GM12878 (cell line): ENCODE data around the gene SGTA. TPM values are rescaled to one million over a fixed set of nuclear protein-coding genes. Genes with fewer than 3 reads are reported as not detected.

Experiments used
- ATAC-seq: fragments of 200-7000 bp; cut with Tn5 transposase; 3 replicates; pipeline ENCODE4 v1.9.1; 2020; ENCODE audit warnings: mild to moderate bottlenecking, moderate library complexity
- BruUV-seq: library from RNA; stranded (reverse); fragments of 400-500 nt; replicated peaks from 2 replicates; lab custom pipeline; 2021; lab: Mats Ljungman, UMichigan
- CTCF ChIA-PET: fragments of 300-600 bp; sonication (Branson Sonifier 250); formaldehyde crosslinking; extraction: SDS; loops from one replicate; lab custom pipeline; 2021; ENCODE audit warnings: inconsistent platforms; lab: Yijun Ruan, JAX
- POLR2A ChIA-PET: fragments of 350-600 bp; formaldehyde crosslinking; extraction: SDS; loops from one replicate; lab custom pipeline; 2021; ENCODE audit warnings: inconsistent platforms; lab: Charles Lee
- RAD21 ChIA-PET: fragments of 300-600 bp; sonication (Branson Sonifier 250); formaldehyde crosslinking; loops from one replicate; lab custom pipeline; 2023; ENCODE audit warnings: antibody characterized with exemption; ENCODE audit not compliant: unreplicated experiment; lab: Charles Lee
- SMC1A ChIA-PET: fragments of 300-600 bp; sonication (Branson Sonifier 250); formaldehyde crosslinking; loops from one replicate; lab custom pipeline; 2023; ENCODE audit not compliant: unreplicated experiment, uncharacterized antibody; lab: Charles Lee
- DNase-seq: peaks from one replicate; pipeline ENCODE4 v3.0.0-alpha.2; 2011; ENCODE audit warnings: low read depth, low spot score
- FAIRE-seq: peaks from 3 replicates; lab custom pipeline; 2011; peaks lifted over from hg19 to GRCh38; lab: Jason Lieb, UNC
- H2AFZ ChIP-seq: 2 replicates; pipeline ENCODE4 v1.6.0; 2011; ENCODE audit warnings: low read depth, low read length, control low read depth; ENCODE audit not compliant: control insufficient read depth
- H3K27ac ChIP-seq: 2 replicates; pipeline ENCODE4 v1.5.1; 2011; ENCODE audit warnings: control low read depth; ENCODE audit not compliant: control insufficient read depth, insufficient read depth
- H3K27me3 ChIP-seq, 2 experiments: replicated peaks in 1 of 2; 2 replicates each; pipeline versions ENCODE4 v1.6.0 to v1.6.1; 2011; ENCODE audit warnings: low read length in 1 of 2; ENCODE audit not compliant: control insufficient read depth in 2 of 2, insufficient read depth in 2 of 2
- H3K36me3 ChIP-seq, 2 experiments: 2 replicates each; pipeline ENCODE4 v1.5.1; 2011; ENCODE audit warnings: low read length in 1 of 2; ENCODE audit not compliant: control insufficient read depth in 2 of 2, insufficient read depth in 2 of 2
- H3K4me1 ChIP-seq: 2 replicates; pipeline ENCODE4 v1.6.1; 2011; ENCODE audit warnings: mild to moderate bottlenecking, low read length, moderate library complexity, mixed read lengths; ENCODE audit not compliant: control insufficient read depth, insufficient read depth
- H3K4me2 ChIP-seq: 2 replicates; pipeline ENCODE4 v1.6.0; 2011; ENCODE audit warnings: control low read depth; ENCODE audit not compliant: control insufficient read depth, insufficient read depth
- H3K4me3 ChIP-seq: fragments of 200-600 bp; sonication (generic); 2 replicates; pipeline ENCODE4 v1.5.1; 2016
- H3K79me2 ChIP-seq: 2 replicates; pipeline ENCODE4 v1.6.0; 2011; ENCODE audit warnings: low read length; ENCODE audit not compliant: control insufficient read depth, insufficient read depth
- H3K9ac ChIP-seq: 2 replicates; pipeline ENCODE4 v1.8.0; 2011; ENCODE audit warnings: low read length, control low read depth, mixed read lengths; ENCODE audit not compliant: control insufficient read depth, insufficient read depth
- H3K9me3 ChIP-seq: replicated peaks from 3 replicates; pipeline ENCODE4 v1.5.1; 2011; ENCODE audit warnings: mild to moderate bottlenecking, low read length; ENCODE audit not compliant: control insufficient read depth, insufficient read depth
- H4K20me1 ChIP-seq: 2 replicates; pipeline ENCODE4 v1.6.0; 2011; ENCODE audit not compliant: control insufficient read depth, insufficient read depth
- BCLAF1 ChIP-seq: fragments of 450-650 bp; IDR thresholded peaks from 2 replicates; pipeline ENCODE4 v1.6.1; 2017; ENCODE audit warnings: antibody characterized with exemption, mild to moderate bottlenecking, moderate library complexity
- CEBPZ ChIP-seq: fragments of 150-350 bp; IDR thresholded peaks from 2 replicates; pipeline ENCODE4 v1.6.1; 2016; ENCODE audit warnings: low read depth, low read length
- MEF2A ChIP-seq: IDR thresholded peaks from 2 replicates; pipeline ENCODE4 v1.6.1; 2011; ENCODE audit warnings: low read depth, mild to moderate bottlenecking, low read length, moderate library complexity; ENCODE audit not compliant: insufficient read depth
- MEF2B ChIP-seq: fragments of 450-650 bp; IDR thresholded peaks from 2 replicates; pipeline ENCODE4 v1.6.1; 2018; ENCODE audit warnings: mild to moderate bottlenecking, moderate library complexity; ENCODE audit not compliant: partially characterized antibody, poor library complexity, severe bottlenecking
- NKRF ChIP-seq: fragments of 450-650 bp; conservative IDR thresholded peaks from 2 replicates; pipeline ENCODE4 v1.6.1; 2017; ENCODE audit warnings: mild to moderate bottlenecking, moderate library complexity
- SP1 ChIP-seq: IDR thresholded peaks from one replicate; pipeline ENCODE4 v1.6.1; 2011; ENCODE audit warnings: low read depth, low read length
- STAT3 ChIP-seq: IDR thresholded peaks from 2 replicates; pipeline ENCODE4 v1.6.1; 2011; ENCODE audit warnings: low read depth, low read length, improper control_type of control experiment
- TBL1XR1 ChIP-seq: IDR thresholded peaks from 2 replicates; pipeline ENCODE4 v1.6.1; 2012; ENCODE audit warnings: low read depth, low read length, improper control_type of control experiment
- ZBTB4 ChIP-seq: fragments of 450-650 bp; formaldehyde crosslinking; IDR thresholded peaks from 2 replicates; pipeline ENCODE4 v1.4.0; 2022; ENCODE audit warnings: mild to moderate bottlenecking, moderate library complexity
- ZSCAN29 ChIP-seq: fragments of 450-650 bp; IDR thresholded peaks from 2 replicates; pipeline ENCODE4 v1.6.1; 2017; ENCODE audit warnings: mild to moderate bottlenecking, moderate library complexity
- WGBS: methylation state at CpG from one replicate; pipeline ENCODE4 v1.1.6; 2016; ENCODE audit warnings: low lambda C conversion rate; ENCODE audit not compliant: insufficient replicate concordance, insufficient coverage; ENCODE audit errors: missing lambda C conversion rate; 5-methylcytosine and 5-hydroxymethylcytosine counted together
- in situ Hi-C: fragments of 300-500 bp; cut with MboI; formaldehyde crosslinking; loops from 9 replicates; pipeline ENCODE4 v1.14.3; 2018; ENCODE audit warnings: mixed read lengths
- intact Hi-C: fragments of 100-400 bp; cut with micrococcal nuclease; formaldehyde crosslinking; loops from one replicate; pipeline ENCODE4 v1.14.2; 2022; ENCODE audit not compliant: unreplicated experiment
- polyA plus RNA-seq, 11 experiments: library from polyadenylated mRNA; depleted of rRNA in 4 of 11; unstranded in 6 of 11; stranded (reverse) in 5 of 11; fragments of >200 nt; fragmentation: Nextera tagmentation in 4 of 11; fragmentation: Illumina TruSeq in 1 of 11; extraction: Ambion mirVana in 4 of 11; extraction: Trizol in 1 of 11; gene quantifications; 1 replicate in 1 of 11; 2 replicates in 10 of 11; pipeline versions ENCODE4 v1.2.1 to v1.2.3, GENCODE V29; 2011 to 2016; ENCODE audit warnings: inconsistent platforms in 2 of 11, missing spikeins in 2 of 11, low read depth in 1 of 11
- total RNA-seq, 4 experiments: library from RNA; depleted of rRNA in 3 of 4; stranded (reverse); fragments of >200 nt in 3 of 4; fragmentation: Illumina TruSeq in 1 of 4; extraction: Trizol in 1 of 4; gene quantifications; 2 replicates each; pipeline versions ENCODE4 v1.2.1 to v1.2.3, GENCODE V29; 2013 to 2021

The SGTA gene
- total and polyA plus RNA-seq, 10 of the 15 experiments (the other 5 are each of a cell fraction or from before 2014, with no cell fraction given), result 2.0 to 102 (median 48.2) TPM

GRCh38 chr19:2747349-2747748, 35.7 kb downstream of the SGTA start:
- H3K9ac ChIP-seq, result no peak overlapping the region
- no TSS peak for BruUV-seq
- H3K36me3 ChIP-seq, result no peaks in the 10 kb centered on the region
- no peak overlapping the region for H3K27ac ChIP-seq
- ChIA-PET POLR2A (no interaction called here), SMC1A (interaction anchor here (3.4 kb wide), 1 partner anchor 99 kb away, joined by 20 read pairs; no protein-coding TSS in a partner anchor), RAD21 (interaction anchor here (0.9 to 3.5 kb wide), 3 partner anchors 12 to 99 kb away, joined by 3 to 45 read pairs (median 5); no protein-coding TSS in a partner anchor), CTCF (interaction anchor here (0.6 to 6.0 kb wide), 4 partner anchors 37 to 367 kb away, joined by 3 to 125 read pairs (median 3); no protein-coding TSS in a partner anchor)
- WGBS, result under 1% methylated on average over 7 of the region's 7 CpGs
- ATAC-seq (peak; percentile 53), DNase-seq (peak; percentile 42), FAIRE-seq (no peak)
- peaks cover 17% of the 10 kb centered on the region for H3K4me1 ChIP-seq
- in situ Hi-C loops, result loop anchor here (5.0 kb wide), 1 partner anchor 100 kb away; no protein-coding TSS in a partner anchor
- no peak overlapping the region; the same call in 1 of the 2 replicates for H3K4me3 ChIP-seq
- H4K20me1 ChIP-seq, result no peaks in the 10 kb centered on the region
- H3K9me3 ChIP-seq, result no peaks in the 10 kb centered on the region
- intact Hi-C loops, result loop anchor here (5.0 to 10.0 kb wide), 3 partner anchors 35 to 283 kb away; partner anchors contain the start of genes GNG7 and SGTA
- 0 out of 2 replicates have a peak overlapping the region, but pooled peaks have one; percentile 38 for H3K4me2 ChIP-seq
- no peaks in the 10 kb centered on the region for H3K27me3 ChIP-seq
- H2AFZ ChIP-seq, result no peak overlapping the region
- H3K79me2 ChIP-seq, result no peaks in the 10 kb centered on the region
- peak; percentile 39; the same call in 1 of the 2 replicates for TF ChIP-seq TBL1XR1
- TF ChIP-seq MEF2A, result peak; percentile 78; the same call in 1 of the 2 replicates
- TF ChIP-seq BCLAF1, result no peak
- no peak for TF ChIP-seq CEBPZ
- no peak for TF ChIP-seq ZSCAN29
- TF ChIP-seq STAT3, result no peak
- no peak for TF ChIP-seq ZBTB4 (CRISPR knock-in tag)
- TF ChIP-seq NKRF, result no peak
- TF ChIP-seq MEF2B, result peak; percentile 62
- TF ChIP-seq SP1, result no peak
